Measurements from ENCODE around the gene DDX20. TPM values are rescaled to one million over a fixed set of nuclear protein-coding genes. Genes with fewer than 3 reads are reported as not detected.

The DDX20 gene
- total RNA-seq, 1 donor from 2014 or later: 15.4 TPM

GRCh38 chr1:111735321-111735720 lies 20.4 kb upstream of the DDX20 start:
- Mint-ChIP-seq H3K9me3 (ENCODE audit: unreplicated experiment) (no peaks in the 10 kb centered on the region), H3K4me1 (ENCODE audit: low read depth, unreplicated experiment) (peaks cover 14% of the 10 kb centered on the region), H3K4me3 (ENCODE audit: unreplicated experiment) (no peak overlapping the region), H3K36me3 (ENCODE audit: low read depth, unreplicated experiment) (peaks cover 8% of the 10 kb centered on the region), H3K27ac (ENCODE audit: unreplicated experiment) (no peak overlapping the region), H3K27me3 (ENCODE audit: low read depth, unreplicated experiment) (peaks cover 2% of the 10 kb centered on the region)
- no peak overlapping the region for H3K9ac ChIP-seq (ENCODE audit: low read length)
- DNase-seq (ENCODE audit: low read depth): no peak
- FAIRE-seq: no peak
- no peak overlapping the region for H3K4me3 ChIP-seq (ENCODE audit: insufficient read depth, low read depth, low read length)
- H3K4me2 ChIP-seq (ENCODE audit: low read length): no peak overlapping the region
- no peak for TF ChIP-seq CTCF (IDR thresholded peaks at IDR 0.05; ENCODE audit: insufficient read depth, low read depth, low read length)
- no peak for TF ChIP-seq EZH2 (IDR thresholded peaks at IDR 0.05; ENCODE audit: insufficient read depth, low read length)
- H3K79me2 ChIP-seq (ENCODE audit: insufficient read depth, low read length): no peaks in the 10 kb centered on the region
- H3K36me3 ChIP-seq (ENCODE audit: insufficient read depth, low read length): no peaks in the 10 kb centered on the region
- H2AFZ ChIP-seq (ENCODE audit: low read depth, low read length): no peak overlapping the region
- peaks cover 38% of the 10 kb centered on the region for H3K4me1 ChIP-seq (ENCODE audit: insufficient read depth, low read length)
- H3K27me3 ChIP-seq (ENCODE audit: insufficient read depth, low read length): no peaks in the 10 kb centered on the region
- peaks cover 19% of the 10 kb centered on the region for H4K20me1 ChIP-seq (ENCODE audit: insufficient read depth, low read length)
- H3K9me3 ChIP-seq (ENCODE audit: insufficient read depth, low read depth, low read length): no peaks in the 10 kb centered on the region
- H3K27ac ChIP-seq (ENCODE audit: low read depth, low read length): no peak overlapping the region

DNA sequence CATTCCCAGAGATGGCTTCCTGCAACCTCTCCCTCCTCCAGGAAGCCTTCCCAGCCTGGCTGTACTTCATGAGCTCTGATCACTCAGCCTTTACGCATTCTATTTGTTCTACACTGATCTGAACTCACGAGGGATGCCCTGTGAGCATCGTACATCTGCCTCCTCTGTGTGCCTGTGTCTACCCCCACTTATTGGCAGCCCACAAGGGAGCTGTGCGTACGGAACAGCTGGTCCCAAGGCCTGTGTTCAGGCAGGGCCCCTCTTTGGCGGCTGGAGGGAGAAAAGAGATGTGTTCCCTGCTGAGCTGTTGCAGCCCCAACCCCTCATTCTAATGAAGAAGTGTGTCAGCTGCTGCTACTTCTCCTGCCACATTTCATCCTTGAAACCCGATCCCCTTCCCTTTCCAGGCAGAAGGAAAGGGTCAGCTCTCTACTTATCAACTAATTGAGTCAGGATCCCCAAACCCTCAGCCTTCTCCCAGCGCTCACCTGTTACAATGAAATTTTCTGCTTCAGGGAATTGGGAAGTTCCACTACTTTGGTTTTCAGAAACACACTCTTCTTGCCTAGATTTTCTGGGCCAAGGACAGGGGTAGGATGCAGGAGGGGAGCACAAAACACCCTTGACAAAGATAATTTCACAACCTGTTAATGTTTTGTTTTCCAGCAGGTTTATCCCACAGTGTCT lies 19.7 kb upstream of the DDX20 start:
- Histone ChIP-seq H2AFZ (ENCODE audit: low read depth, low read length) (no peak overlapping the region), H3K9ac (ENCODE audit: low read length) (no peak overlapping the region), H4K20me1 (ENCODE audit: insufficient read depth, low read length) (peaks cover 16% of the 10 kb centered on the region), H3K79me2 (ENCODE audit: insufficient read depth, low read length) (no peaks in the 10 kb centered on the region), H3K4me2 (ENCODE audit: low read length) (no peak overlapping the region), H3K36me3 (ENCODE audit: insufficient read depth, low read length) (no peaks in the 10 kb centered on the region), H3K27me3 (ENCODE audit: insufficient read depth, low read length) (no peaks in the 10 kb centered on the region), H3K4me3 (ENCODE audit: insufficient read depth, low read depth, low read length) (no peak overlapping the region), H3K27ac (ENCODE audit: low read depth, low read length) (no peak overlapping the region), H3K4me1 (ENCODE audit: insufficient read depth, low read length) (peaks cover 40% of the 10 kb centered on the region), H3K9me3 (ENCODE audit: insufficient read depth, low read depth, low read length) (no peaks in the 10 kb centered on the region)
- no peaks in the 10 kb centered on the region for H3K9me3 Mint-ChIP-seq (ENCODE audit: unreplicated experiment)
- H3K27me3 Mint-ChIP-seq (ENCODE audit: low read depth, unreplicated experiment): peaks cover 2% of the 10 kb centered on the region
- H3K36me3 Mint-ChIP-seq (ENCODE audit: low read depth, unreplicated experiment): peaks cover 7% of the 10 kb centered on the region
- H3K4me1 Mint-ChIP-seq (ENCODE audit: low read depth, unreplicated experiment): peaks cover 12% of the 10 kb centered on the region
- no peak for TF ChIP-seq EZH2 (IDR thresholded peaks at IDR 0.05; ENCODE audit: insufficient read depth, low read length)
- no peak for TF ChIP-seq CTCF (IDR thresholded peaks at IDR 0.05; ENCODE audit: insufficient read depth, low read depth, low read length)
- no peak for FAIRE-seq
- no peak overlapping the region for H3K27ac Mint-ChIP-seq (ENCODE audit: unreplicated experiment)
- H3K4me3 Mint-ChIP-seq (ENCODE audit: unreplicated experiment): no peak overlapping the region
- no peak for DNase-seq (ENCODE audit: low read depth)

DNA sequence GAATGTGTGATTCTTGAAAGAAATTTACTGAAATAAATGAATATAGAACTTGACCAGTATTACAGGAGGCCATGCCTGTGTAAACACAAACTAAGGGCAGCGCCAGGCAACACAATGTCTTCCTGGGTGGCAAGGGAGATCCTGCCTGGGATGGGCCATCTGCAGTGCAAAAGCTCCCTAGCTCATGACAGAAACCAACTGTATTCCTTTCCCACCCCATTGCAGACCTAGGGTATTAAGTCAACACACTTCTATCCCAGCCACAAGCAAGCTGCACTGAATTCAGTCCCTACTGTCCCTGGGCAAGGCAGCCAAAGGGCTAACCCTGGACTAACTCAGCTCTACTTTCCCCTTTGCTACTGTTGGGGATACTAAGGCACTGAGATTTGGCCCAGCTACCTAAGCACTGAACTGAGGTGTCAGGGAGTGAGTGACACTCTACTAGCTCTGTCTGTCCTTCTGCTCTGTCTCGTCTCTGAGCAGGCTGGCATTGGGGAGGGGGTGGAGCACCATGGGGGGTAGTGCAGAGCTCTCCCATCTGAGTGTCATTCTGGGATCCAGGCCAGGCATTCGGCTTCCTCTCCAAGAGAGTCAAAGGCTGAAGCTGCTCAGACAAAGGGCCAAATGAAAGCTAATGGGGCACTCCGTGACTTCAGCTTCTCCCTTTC lies 19.0 kb upstream of the DDX20 start:
- Mint-ChIP-seq H3K27me3 (ENCODE audit: low read depth, unreplicated experiment) (peaks cover 4% of the 10 kb centered on the region), H3K27ac (ENCODE audit: unreplicated experiment) (no peak overlapping the region), H3K4me3 (ENCODE audit: unreplicated experiment) (no peak overlapping the region), H3K36me3 (ENCODE audit: low read depth, unreplicated experiment) (peaks cover 7% of the 10 kb centered on the region), H3K4me1 (ENCODE audit: low read depth, unreplicated experiment) (peaks cover 12% of the 10 kb centered on the region), H3K9me3 (ENCODE audit: unreplicated experiment) (no peaks in the 10 kb centered on the region)
- TF ChIP-seq EZH2 (IDR thresholded peaks at IDR 0.05; ENCODE audit: insufficient read depth, low read length) (no peak), CTCF (IDR thresholded peaks at IDR 0.05; ENCODE audit: insufficient read depth, low read depth, low read length) (no peak)
- H3K4me1 ChIP-seq (ENCODE audit: insufficient read depth, low read length): peaks cover 40% of the 10 kb centered on the region
- H2AFZ ChIP-seq (ENCODE audit: low read depth, low read length): no peak overlapping the region
- H4K20me1 ChIP-seq (ENCODE audit: insufficient read depth, low read length): peaks cover 16% of the 10 kb centered on the region
- H3K79me2 ChIP-seq (ENCODE audit: insufficient read depth, low read length): no peaks in the 10 kb centered on the region
- H3K9ac ChIP-seq (ENCODE audit: low read length): no peak overlapping the region
- H3K9me3 ChIP-seq (ENCODE audit: insufficient read depth, low read depth, low read length): no peaks in the 10 kb centered on the region
- no peak overlapping the region for H3K27ac ChIP-seq (ENCODE audit: low read depth, low read length)
- peak overlapping the region; percentile 96 for H3K4me2 ChIP-seq (ENCODE audit: low read length)
- DNase-seq (ENCODE audit: low read depth) (no peak), FAIRE-seq (no peak)
- no peak overlapping the region for H3K4me3 ChIP-seq (ENCODE audit: insufficient read depth, low read depth, low read length)
- no peaks in the 10 kb centered on the region for H3K36me3 ChIP-seq (ENCODE audit: insufficient read depth, low read length)
- no peaks in the 10 kb centered on the region for H3K27me3 ChIP-seq (ENCODE audit: insufficient read depth, low read length)

Measured in astrocyte (in vitro differentiated cells and primary cell).